HG02981 (cell line): ENCODE measurements around the gene MBP.

Experiments
- ATAC-seq: cut with Tn5 transposase; IDR thresholded peaks from one replicate; pipeline ENCODE4 v1.9.1; 2021; ENCODE audit warnings: mild to moderate bottlenecking, moderate library complexity; ENCODE audit not compliant: unreplicated experiment

Gene MBP

GRCh38 chr18:77054606-77055428 is 77.8 kb downstream of the MBP start:
- peak; percentile 76 for ATAC-seq

- peak; percentile 14 for ATAC-seq
These were observed 78.3 kb downstream of the MBP start for GRCh38 chr18:77054288-77054605.

- no peak for ATAC-seq
These were observed 78.8 kb downstream of the MBP start for GRCh38 chr18:77053616-77054287.

- peak; percentile 36 for ATAC-seq
These were observed 79.6 kb downstream of the MBP start for GRCh38 chr18:77052983-77053309.

- ATAC-seq: no peak
These were observed 80.1 kb downstream of the MBP start for GRCh38 chr18:77052297-77052982.

GRCh38 chr18:77051581-77052296 is 80.8 kb downstream of the MBP start:
- no peak for ATAC-seq

GRCh38 chr18:77049938-77050337 is 82.6 kb downstream of the MBP start:
- no peak for ATAC-seq

GRCh38 chr18:77047803-77048419 is 84.7 kb downstream of the MBP start:
- no peak for ATAC-seq

- no peak for ATAC-seq
These were observed 85.6 kb downstream of the MBP start for GRCh38 chr18:77046994-77047393.

GRCh38 chr18:77046409-77046808 is 86.2 kb downstream of the MBP start:
- ATAC-seq: no peak

- no peak for ATAC-seq
These were observed 86.9 kb downstream of the MBP start for GRCh38 chr18:77045677-77046076.

- ATAC-seq: no peak
These were observed 87.5 kb downstream of the MBP start for GRCh38 chr18:77044866-77045664.

- ATAC-seq: no peak
These were observed 88.9 kb downstream of the MBP start for GRCh38 chr18:77043541-77044280.

GRCh38 chr18:77042583-77042982 is 90.0 kb downstream of the MBP start:
- ATAC-seq: no peak

- no peak for ATAC-seq
These were observed 93.1 kb downstream of the MBP start for GRCh38 chr18:77039196-77040130.

- ATAC-seq: no peak
These were observed 94.3 kb downstream of the MBP start for GRCh38 chr18:77038182-77038858.

GRCh38 chr18:77037567-77037966 is 95.0 kb downstream of the MBP start:
- ATAC-seq: no peak
